Stomach smooth muscle (tissue), 2 donors: ENCODE data around the gene DR1.
"Not testable (repeated sequence)": the region's sequence is repeated elsewhere in the genome, so short reads cannot be mapped to it uniquely, and the experiment has no call there.

ENCODE experiments used
- H3K27ac ChIP-seq: one replicate; pipeline ENCODE4 v1.7.0; 2013; ENCODE audit warnings: mild to moderate bottlenecking, low read length, inconsistent platforms
- H3K27me3 ChIP-seq, 2 donors: one replicate each; pipeline ENCODE4 v1.7.0; 2013; ENCODE audit warnings: low read length in 2 of 2; ENCODE audit not compliant: insufficient read depth in 2 of 2, control insufficient read depth in 1 of 2
- H3K36me3 ChIP-seq, 2 donors: one replicate each; pipeline ENCODE4 v1.7.0; 2013; ENCODE audit warnings: low read length in 2 of 2; ENCODE audit not compliant: control insufficient read depth in 2 of 2, insufficient read depth in 2 of 2
- H3K4me1 ChIP-seq: one replicate; pipeline ENCODE4 v1.7.0; 2013; ENCODE audit warnings: low read length; ENCODE audit not compliant: control insufficient read depth, insufficient read depth
- H3K4me3 ChIP-seq, 2 donors: one replicate each; pipeline ENCODE4 v1.7.0; 2013; ENCODE audit warnings: low read length in 2 of 2
- H3K9ac ChIP-seq, 2 donors: one replicate each; pipeline ENCODE4 v1.7.0; 2013; ENCODE audit warnings: low read length in 2 of 2, mild to moderate bottlenecking in 1 of 2
- H3K9me3 ChIP-seq, 2 donors: one replicate each; pipeline ENCODE4 v1.7.0; 2013; ENCODE audit warnings: low read length in 2 of 2; ENCODE audit not compliant: control insufficient read depth in 2 of 2
- donor health status: healthy.
- donor health status: Pancreatic carcinoma.

DR1 gene

DNA sequence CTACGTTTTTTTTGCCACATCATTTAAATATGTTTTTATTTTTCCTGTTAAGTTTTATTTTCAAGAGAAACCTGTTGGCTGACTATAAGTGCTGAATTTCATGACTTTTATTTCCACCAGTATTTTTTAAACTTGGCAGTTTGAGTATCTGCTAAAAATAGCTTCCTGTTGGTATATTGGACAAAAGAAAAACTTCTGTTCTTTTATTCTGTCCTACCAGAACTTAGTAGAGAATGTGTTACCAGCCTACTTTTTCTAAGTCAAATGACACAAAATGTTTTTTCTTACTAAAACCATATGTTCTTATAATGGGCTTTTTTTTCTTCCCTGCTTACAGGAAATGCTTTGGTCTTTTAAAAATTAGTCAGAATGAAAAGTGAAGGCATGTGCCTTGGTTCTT is 7.6 kb downstream of the DR1 start:
- Histone ChIP-seq H3K4me1 (no peaks in the 10 kb centered on the region), H3K27ac (no peak overlapping the region), H3K27me3 (no peaks in the 10 kb centered on the region), H3K4me3 (no peak overlapping the region), H3K9ac (no peak overlapping the region), H3K9me3 (no peaks in the 10 kb centered on the region), H3K36me3 (peaks cover 6 to 15% of the 10 kb centered on the region in 2 donors)

DNA sequence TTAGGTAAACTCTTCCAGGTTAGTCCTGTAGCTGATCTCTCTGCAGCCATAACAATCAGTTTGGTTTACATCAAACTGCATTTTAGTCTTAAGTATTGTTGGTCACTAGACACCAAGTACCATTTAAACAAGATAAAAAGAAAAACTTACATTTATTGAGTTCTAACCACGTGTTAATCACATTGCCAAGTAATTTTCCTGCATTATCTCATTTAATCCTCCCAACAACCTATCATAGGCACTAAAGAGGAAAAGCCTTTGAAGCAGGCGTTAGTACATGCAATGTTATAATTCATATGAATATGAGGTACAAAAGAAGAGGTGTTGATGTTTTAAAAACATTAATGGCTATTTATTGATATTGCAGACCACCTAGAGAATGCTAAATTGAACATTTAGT is 9.0 kb downstream of the DR1 start:
- no peak overlapping the region for H3K27ac ChIP-seq
- H3K4me3 ChIP-seq = no peak overlapping the region
- H3K9me3 ChIP-seq = no peaks in the 10 kb centered on the region
- no peak overlapping the region for H3K9ac ChIP-seq
- H3K4me1 ChIP-seq = no peaks in the 10 kb centered on the region
- H3K27me3 ChIP-seq = no peaks in the 10 kb centered on the region
- H3K36me3 ChIP-seq = peaks cover 6 to 17% of the 10 kb centered on the region in 2 donors

DNA sequence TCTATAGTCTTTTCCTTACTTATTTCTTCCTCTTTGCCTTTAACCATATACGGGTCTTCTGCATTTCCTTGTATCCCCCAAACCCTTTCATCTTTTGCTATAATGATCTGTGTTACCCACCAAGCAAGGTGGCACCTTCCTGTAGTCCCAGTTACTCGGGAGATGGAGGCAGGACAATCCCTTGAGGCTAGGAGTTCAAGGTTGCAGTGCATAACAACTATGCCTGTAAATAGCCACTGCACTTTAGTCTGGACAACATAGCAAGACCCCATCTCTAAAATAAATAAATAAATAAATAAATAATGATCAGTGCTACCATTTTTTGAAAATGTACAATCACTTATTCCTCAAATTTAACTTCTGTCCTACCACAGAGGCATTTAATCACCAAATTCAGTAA is 11.5 kb downstream of the DR1 start:
- H3K4me1 ChIP-seq = no peaks in the 10 kb centered on the region

DNA sequence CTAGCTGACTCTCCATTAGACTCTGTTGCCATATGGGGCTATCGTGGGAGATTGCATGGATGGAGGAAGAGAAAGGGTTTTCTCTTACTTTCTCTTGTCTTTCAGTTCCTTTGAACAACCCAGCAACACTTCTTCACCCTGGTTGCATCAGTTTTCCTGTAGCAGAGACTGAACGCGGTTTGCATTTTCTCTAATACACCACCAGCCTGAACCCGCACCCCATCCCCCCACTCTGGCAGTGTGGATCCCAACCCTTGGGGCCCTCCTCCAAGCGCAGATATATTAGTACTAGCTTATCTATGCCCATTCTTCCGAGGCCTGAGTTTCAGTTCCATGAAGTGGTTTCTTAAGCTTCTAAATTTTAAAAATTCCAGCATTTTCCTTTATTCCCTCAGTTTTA is 12.6 kb downstream of the DR1 start:
- H3K27me3 ChIP-seq = no peaks in the 10 kb centered on the region
- H3K36me3 ChIP-seq = peaks cover 6 to 17% of the 10 kb centered on the region in 2 donors
- no peak overlapping the region for H3K27ac ChIP-seq
- no peaks in the 10 kb centered on the region for H3K9me3 ChIP-seq
- no peak overlapping the region for H3K9ac ChIP-seq
- H3K4me3 ChIP-seq = no peak overlapping the region
- H3K4me1 ChIP-seq = no peaks in the 10 kb centered on the region

More for the DNA sequence above, 11.5 kb downstream of the DR1 start:
- H3K27me3 ChIP-seq = no peaks in the 10 kb centered on the region
- no peak overlapping the region for H3K27ac ChIP-seq
- no peaks in the 10 kb centered on the region for H3K9me3 ChIP-seq
- H3K4me3 ChIP-seq = no peak overlapping the region
- no peak overlapping the region for H3K9ac ChIP-seq
- H3K36me3 ChIP-seq = peaks cover 6 to 17% of the 10 kb centered on the region in 2 donors

DNA sequence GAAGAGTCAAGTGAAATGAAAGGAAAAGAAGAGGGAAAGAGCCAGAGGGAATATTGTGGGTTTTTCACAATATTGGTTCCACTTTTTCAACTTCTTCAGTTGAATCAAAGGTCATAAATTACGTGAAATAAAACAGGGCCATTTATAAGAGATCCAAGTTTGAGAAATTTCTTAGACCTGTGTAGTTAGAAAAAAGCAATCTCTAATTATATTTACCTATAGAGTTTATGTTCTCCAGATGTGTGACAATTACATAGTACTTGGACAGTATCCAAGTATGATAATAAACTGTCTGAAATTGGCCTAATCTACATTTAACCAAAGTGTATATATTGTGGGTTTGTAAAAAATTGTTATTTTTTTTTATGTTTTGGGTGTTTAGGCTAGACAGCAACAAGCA is 14.4 kb downstream of the DR1 start:
- Histone ChIP-seq H3K4me1 (no peaks in the 10 kb centered on the region), H3K4me3 (no peak overlapping the region), H3K36me3 (peaks cover 3 to 10% of the 10 kb centered on the region in 2 donors), H3K27ac (no peak overlapping the region), H3K9me3 (no peaks in the 10 kb centered on the region), H3K27me3 (no peaks in the 10 kb centered on the region), H3K9ac (no peak overlapping the region)

DNA sequence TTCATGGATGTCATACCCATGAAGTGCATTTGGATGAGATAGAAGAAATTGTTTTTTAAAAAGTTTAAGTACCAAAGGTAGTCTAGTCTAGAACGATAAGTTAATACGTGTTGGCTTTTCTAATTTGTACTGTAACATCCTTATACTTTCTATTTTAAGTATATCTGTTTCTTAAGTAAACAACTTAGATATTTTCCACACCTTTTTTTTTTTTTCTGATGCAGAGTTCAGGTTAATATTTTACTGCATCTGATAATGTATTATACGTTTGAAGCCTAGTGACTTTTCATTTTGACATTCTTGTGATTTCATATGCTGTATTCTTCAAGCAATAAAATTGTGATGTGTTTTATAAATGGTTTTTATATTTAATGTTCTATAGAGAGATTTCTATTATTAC is 16.5 kb downstream of the DR1 start:
- H3K4me1 ChIP-seq = no peaks in the 10 kb centered on the region
- no peak overlapping the region for H3K27ac ChIP-seq
- H3K36me3 ChIP-seq = peaks cover 3 to 12% of the 10 kb centered on the region in 2 donors
- no peak overlapping the region for H3K4me3 ChIP-seq
- H3K9me3 ChIP-seq = no peaks in the 10 kb centered on the region
- H3K9ac ChIP-seq = no peak overlapping the region
- no peaks in the 10 kb centered on the region for H3K27me3 ChIP-seq

DNA sequence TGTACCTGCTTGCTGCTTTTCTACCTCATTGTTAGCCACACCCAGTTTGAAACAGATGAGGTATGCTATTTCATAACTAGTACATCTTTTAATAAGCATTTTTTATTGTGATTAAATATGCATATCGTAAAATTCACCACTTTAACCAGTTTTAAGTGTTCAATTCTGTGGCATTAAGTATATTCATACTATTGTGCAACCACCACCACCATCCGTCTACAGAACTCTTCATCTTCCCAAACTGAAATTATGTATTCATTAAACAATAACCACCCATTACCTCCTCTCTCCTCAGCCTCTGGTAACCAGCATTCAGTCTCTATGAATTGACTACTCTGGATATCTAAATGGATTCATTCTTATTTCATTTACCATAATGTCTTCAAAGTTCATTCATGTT is 20.1 kb downstream of the DR1 start:
- no peak overlapping the region for H3K27ac ChIP-seq
- H3K9me3 ChIP-seq = no peaks in the 10 kb centered on the region
- H3K4me3 ChIP-seq = no peak overlapping the region
- H3K9ac ChIP-seq = no peak overlapping the region
- H3K27me3 ChIP-seq = no peaks in the 10 kb centered on the region
- peaks cover 5 to 7% of the 10 kb centered on the region in 2 donors for H3K36me3 ChIP-seq
- no peaks in the 10 kb centered on the region for H3K4me1 ChIP-seq

DNA sequence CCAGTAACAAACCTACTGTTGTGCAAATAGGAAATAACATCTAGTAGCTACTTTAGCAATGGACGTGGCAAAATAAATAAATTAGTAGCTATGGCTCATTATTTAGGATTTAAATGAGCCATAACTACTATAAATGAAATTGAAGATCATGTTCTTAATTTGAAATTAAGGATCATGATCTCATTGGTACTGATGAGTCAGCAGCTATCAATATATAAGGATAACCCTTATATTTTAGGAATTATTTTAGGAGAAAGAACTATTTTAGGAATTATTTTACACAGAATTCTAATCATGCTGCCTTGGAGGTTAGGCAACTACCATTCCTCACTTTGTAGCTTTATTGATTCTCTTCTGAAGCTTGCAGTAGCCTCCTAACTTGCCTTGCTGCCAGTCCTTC is 24.0 kb downstream of the DR1 start:
- H3K9ac ChIP-seq = no peak overlapping the region
- no peaks in the 10 kb centered on the region for H3K9me3 ChIP-seq
- H3K4me1 ChIP-seq = no peaks in the 10 kb centered on the region
- peaks cover 2 to 7% of the 10 kb centered on the region in 2 donors for H3K36me3 ChIP-seq
- no peaks in the 10 kb centered on the region for H3K27me3 ChIP-seq
- no peak overlapping the region for H3K4me3 ChIP-seq
- no peak overlapping the region for H3K27ac ChIP-seq

DNA sequence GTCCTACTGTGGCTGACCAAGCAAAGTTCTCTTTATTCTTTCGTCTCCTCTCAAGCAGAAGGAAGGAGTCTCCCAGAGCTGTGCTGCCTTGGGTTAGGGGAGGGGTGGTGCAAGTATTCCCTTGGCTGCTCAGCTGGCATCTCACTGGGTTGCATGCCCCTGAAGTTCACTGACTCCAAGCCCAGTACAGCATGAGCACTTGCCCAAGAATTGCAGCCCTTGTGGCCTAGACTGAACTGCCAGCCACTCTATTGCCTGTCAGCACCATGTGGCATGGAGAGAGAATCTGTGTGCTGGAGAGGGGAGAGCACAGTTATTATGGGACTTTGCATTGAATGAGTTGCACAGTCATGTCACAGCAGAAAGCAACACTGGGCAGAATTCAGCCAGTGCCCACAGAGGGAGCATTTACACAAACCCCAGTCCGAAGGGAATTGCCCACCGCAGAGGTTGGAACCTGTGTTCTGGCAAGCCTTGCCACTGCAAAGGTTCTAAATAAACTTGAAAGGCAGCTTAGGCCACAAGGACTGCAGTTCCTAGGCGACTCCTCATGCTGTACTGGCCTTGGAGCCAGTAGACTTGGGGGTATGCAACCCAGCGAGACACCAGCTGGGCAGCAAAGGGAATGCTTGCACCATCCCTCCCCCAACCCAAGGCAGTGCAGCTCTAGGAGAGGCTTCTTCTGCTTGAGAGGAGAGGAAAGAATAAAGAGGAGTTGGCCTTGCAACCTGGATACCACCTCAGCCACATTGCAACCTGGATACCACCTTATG is 28.8 kb downstream of the DR1 start:
- H3K36me3 ChIP-seq = peaks cover 0 to 2% of the 10 kb centered on the region in 2 donors
- H3K9ac ChIP-seq = no peak overlapping the region
- no peaks in the 10 kb centered on the region for H3K27me3 ChIP-seq
- H3K4me1 ChIP-seq = no peaks in the 10 kb centered on the region
- no peak overlapping the region for H3K27ac ChIP-seq
- H3K4me3 ChIP-seq = no peak overlapping the region
- no peaks in the 10 kb centered on the region for H3K9me3 ChIP-seq

DNA sequence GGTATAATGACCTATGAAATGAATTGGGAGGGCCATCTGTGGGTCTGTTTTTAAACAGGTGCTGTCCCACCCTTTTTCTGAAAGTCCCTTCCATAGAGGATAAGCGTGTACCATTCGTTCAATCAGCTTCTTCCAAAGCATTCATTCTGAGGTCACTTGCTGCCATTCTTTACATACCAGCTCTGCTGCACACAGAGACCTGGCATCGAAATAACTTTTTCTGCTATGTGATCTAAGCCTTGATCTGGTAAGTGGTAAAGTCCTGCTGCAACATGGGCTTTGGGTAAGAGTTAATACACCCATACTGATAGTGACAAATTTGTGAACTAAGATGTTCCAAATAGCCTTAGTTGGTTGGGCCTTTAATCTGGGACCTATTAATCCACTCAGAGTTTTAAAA is 38.9 kb downstream of the DR1 start:
- no peak overlapping the region for H3K4me3 ChIP-seq
- H3K9me3 ChIP-seq = peaks cover 2 to 3% of the 10 kb centered on the region in 2 donors
- no peaks in the 10 kb centered on the region for H3K27me3 ChIP-seq
- no peak overlapping the region for H3K9ac ChIP-seq
- H3K36me3 ChIP-seq = no peaks in the 10 kb centered on the region
- H3K4me1 ChIP-seq = no peaks in the 10 kb centered on the region
- H3K27ac ChIP-seq = no peak overlapping the region

DNA sequence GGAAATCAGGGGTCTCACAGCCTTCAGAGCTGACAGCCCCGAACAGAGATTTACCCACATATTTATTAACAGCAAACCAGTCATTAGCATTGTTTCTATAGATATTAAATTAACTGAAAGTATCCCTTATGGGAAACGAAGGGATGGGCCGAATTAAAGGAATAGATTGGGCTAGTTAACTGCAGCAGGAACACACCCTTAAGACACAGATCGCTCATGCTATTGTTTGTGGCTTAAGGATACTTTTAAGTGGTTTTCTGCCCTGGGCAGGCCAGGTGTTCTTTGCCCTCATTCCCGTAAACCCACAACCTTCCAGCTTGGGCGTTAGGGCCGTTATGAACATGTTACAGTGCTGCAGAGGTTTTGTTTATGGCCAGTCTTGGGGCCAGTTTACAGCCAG is 40.6 kb downstream of the DR1 start:
- not testable (repeated sequence) for H3K27me3 ChIP-seq, H3K36me3 ChIP-seq, H3K9me3 ChIP-seq, H3K9ac ChIP-seq, H3K4me3 ChIP-seq, H3K4me1 ChIP-seq, H3K27ac ChIP-seq
